Mesendoderm (in vitro differentiated cells): ENCODE data around the gene SNRPA1.

Experiments used
- DNase-seq: peaks from one replicate; pipeline ENCODE4 v3.0.0; 2013
- H2AK5ac ChIP-seq: 2 replicates; pipeline ENCODE4 v1.6.1; 2013; ENCODE audit warnings: low read length, inconsistent platforms
- H2BK120ac ChIP-seq: 2 replicates; pipeline ENCODE4 v1.6.1; 2013; ENCODE audit warnings: low read depth, mild to moderate bottlenecking, low read length, moderate library complexity, mixed read lengths
- H2BK15ac ChIP-seq: replicated peaks from 2 replicates; pipeline ENCODE4 v1.6.1; 2013; ENCODE audit warnings: low read depth, mild to moderate bottlenecking, moderate library complexity
- H2BK5ac ChIP-seq: 2 replicates; pipeline ENCODE4 v1.6.1; 2013; ENCODE audit warnings: low read length, inconsistent platforms
- H3K18ac ChIP-seq: 2 replicates; pipeline ENCODE4 v1.6.1; 2013; ENCODE audit warnings: mild to moderate bottlenecking, low read length, mixed read lengths
- H3K23ac ChIP-seq: one replicate; pipeline ENCODE4 v1.6.1; 2013; ENCODE audit warnings: low read length
- H3K27ac ChIP-seq: 2 replicates; pipeline ENCODE4 v1.5.1; 2013; ENCODE audit warnings: low read depth, mild to moderate bottlenecking, inconsistent platforms, low read length, moderate library complexity
- H3K27me3 ChIP-seq: 2 replicates; pipeline ENCODE4 v1.6.1; 2013; ENCODE audit warnings: low read length, control low read depth, mild to moderate bottlenecking, inconsistent platforms; ENCODE audit not compliant: insufficient read depth, poor library complexity
- H3K36me3 ChIP-seq: 2 replicates; pipeline ENCODE4 v1.6.1; 2013; ENCODE audit warnings: low read length, inconsistent platforms; ENCODE audit not compliant: control insufficient read depth, insufficient read depth
- H3K4ac ChIP-seq: one replicate; pipeline ENCODE4 v1.6.1; 2013; ENCODE audit warnings: low read depth, mild to moderate bottlenecking, low read length, moderate library complexity
- H3K4me1 ChIP-seq: 2 replicates; pipeline ENCODE4 v1.6.1; 2013; ENCODE audit warnings: low read depth, low read length, inconsistent platforms; ENCODE audit not compliant: control insufficient read depth
- H3K4me2 ChIP-seq: 2 replicates; pipeline ENCODE4 v1.6.1; 2013; ENCODE audit warnings: low read length
- H3K4me3 ChIP-seq: 2 replicates; pipeline ENCODE4 v1.5.1; 2013; ENCODE audit warnings: mild to moderate bottlenecking, low read length
- H3K56ac ChIP-seq: one replicate; pipeline ENCODE4 v1.6.1; 2013; ENCODE audit warnings: low read length
- H3K79me1 ChIP-seq: 2 replicates; pipeline ENCODE4 v1.6.1; 2013; ENCODE audit warnings: low read length, inconsistent platforms
- H3K79me2 ChIP-seq: 2 replicates; pipeline ENCODE4 v1.6.1; 2013; ENCODE audit warnings: mild to moderate bottlenecking, low read length; ENCODE audit not compliant: control insufficient read depth, insufficient read depth
- H3K9ac ChIP-seq: 2 replicates; pipeline ENCODE4 v1.6.1; 2013; ENCODE audit warnings: low read length, inconsistent platforms
- H4K5ac ChIP-seq: one replicate; pipeline ENCODE4 v1.6.1; 2013; ENCODE audit warnings: low read length
- H4K8ac ChIP-seq: one replicate; pipeline ENCODE4 v1.6.1; 2013; ENCODE audit warnings: low read depth, mild to moderate bottlenecking, control low read depth, low read length, moderate library complexity
- WGBS: extraction: QIAGEN DNeasy Blood & Tissue Kit; methylation state at CpG from one replicate; pipeline ENCODE4 v1.1.7; 2013; ENCODE audit warnings: low lambda C conversion rate, missing lambda C conversion rate; ENCODE audit not compliant: insufficient coverage; ENCODE audit errors: extremely low coverage; 5-methylcytosine and 5-hydroxymethylcytosine counted together

SNRPA1 gene

GRCh38 chr15:101332061-101332467 is 37.0 kb upstream of the SNRPA1 start:
- Histone ChIP-seq H2BK15ac (no peak overlapping the region), H3K9ac (no peak overlapping the region), H3K23ac (no peak overlapping the region), H4K5ac (no peak overlapping the region), H3K79me1 (no peaks in the 10 kb centered on the region), H3K27ac (no peak overlapping the region), H3K79me2 (no peaks in the 10 kb centered on the region), H4K8ac (no peak overlapping the region), H2AK5ac (no peak overlapping the region), H3K18ac (no peak overlapping the region), H2BK120ac (no peak overlapping the region), H3K4me1 (no peaks in the 10 kb centered on the region), H2BK5ac (no peak overlapping the region), H3K56ac (no peak overlapping the region), H3K27me3 (no peaks in the 10 kb centered on the region), H3K4me2 (no peak overlapping the region), H3K36me3 (no peaks in the 10 kb centered on the region), H3K4ac (no peak overlapping the region), H3K4me3 (no peak overlapping the region)
- WGBS = no CpG with 5 or more reads among the region's 7 CpGs
- no peak for DNase-seq

GRCh38 chr15:101329867-101330380 is 34.9 kb upstream of the SNRPA1 start:
- H2BK5ac ChIP-seq = no peak overlapping the region
- H3K79me1 ChIP-seq = no peaks in the 10 kb centered on the region
- H2AK5ac ChIP-seq = no peak overlapping the region
- no peak overlapping the region for H3K56ac ChIP-seq
- WGBS = no CpG with 5 or more reads among the region's 9 CpGs
- no peak overlapping the region for H3K23ac ChIP-seq
- no peaks in the 10 kb centered on the region for H3K27me3 ChIP-seq
- H3K36me3 ChIP-seq = no peaks in the 10 kb centered on the region
- H3K4me2 ChIP-seq = no peak overlapping the region
- no peak for DNase-seq
- no peak overlapping the region for H3K4ac ChIP-seq
- no peaks in the 10 kb centered on the region for H3K4me1 ChIP-seq
- no peak overlapping the region for H4K8ac ChIP-seq
- H3K18ac ChIP-seq = no peak overlapping the region
- H3K79me2 ChIP-seq = no peaks in the 10 kb centered on the region
- no peak overlapping the region for H2BK120ac ChIP-seq
- no peak overlapping the region for H3K9ac ChIP-seq
- H3K4me3 ChIP-seq = no peak overlapping the region
- H3K27ac ChIP-seq = no peak overlapping the region
- H2BK15ac ChIP-seq = no peak overlapping the region
- H4K5ac ChIP-seq = no peak overlapping the region

GRCh38 chr15:101329309-101329863 is 34.3 kb upstream of the SNRPA1 start:
- Histone ChIP-seq H3K4me1 (no peaks in the 10 kb centered on the region), H2AK5ac (no peak overlapping the region), H3K79me1 (no peaks in the 10 kb centered on the region), H2BK15ac (no peak overlapping the region), H3K27ac (no peak overlapping the region), H2BK120ac (no peak overlapping the region), H3K23ac (no peak overlapping the region), H3K27me3 (no peaks in the 10 kb centered on the region), H2BK5ac (no peak overlapping the region), H3K56ac (no peak overlapping the region), H3K4me3 (no peak overlapping the region), H4K5ac (no peak overlapping the region), H3K4ac (no peak overlapping the region), H4K8ac (no peak overlapping the region), H3K79me2 (no peaks in the 10 kb centered on the region), H3K9ac (no peak overlapping the region), H3K4me2 (no peak overlapping the region), H3K36me3 (no peaks in the 10 kb centered on the region), H3K18ac (no peak overlapping the region)
- WGBS = no CpG with 5 or more reads among the region's 14 CpGs
- no peak for DNase-seq

- no peak overlapping the region for H3K23ac ChIP-seq
- H4K8ac ChIP-seq = no peak overlapping the region
- H3K18ac ChIP-seq = no peak overlapping the region
- H3K4me3 ChIP-seq = no peak overlapping the region
- no peak overlapping the region for H2BK15ac ChIP-seq
- H3K4ac ChIP-seq = no peak overlapping the region
- no peak overlapping the region for H2BK5ac ChIP-seq
- H3K27ac ChIP-seq = no peak overlapping the region
- no peak overlapping the region for H3K56ac ChIP-seq
- H3K79me2 ChIP-seq = no peaks in the 10 kb centered on the region
- H3K36me3 ChIP-seq = no peaks in the 10 kb centered on the region
- WGBS = no CpG with 5 or more reads among the region's 14 CpGs
- H3K4me2 ChIP-seq = no peak overlapping the region
- no peak overlapping the region for H2AK5ac ChIP-seq
- H4K5ac ChIP-seq = no peak overlapping the region
- no peak overlapping the region for H3K9ac ChIP-seq
- H2BK120ac ChIP-seq = no peak overlapping the region
- no peak for DNase-seq
- no peaks in the 10 kb centered on the region for H3K79me1 ChIP-seq
- H3K27me3 ChIP-seq = no peaks in the 10 kb centered on the region
- no peaks in the 10 kb centered on the region for H3K4me1 ChIP-seq
These were observed 33.0 kb upstream of the SNRPA1 start for GRCh38 chr15:101328001-101328400.

- Histone ChIP-seq H4K8ac (no peak overlapping the region), H3K4ac (no peak overlapping the region), H3K4me2 (no peak overlapping the region), H3K27ac (no peak overlapping the region), H3K9ac (no peak overlapping the region), H3K4me3 (no peak overlapping the region), H2BK120ac (no peak overlapping the region), H2BK15ac (no peak overlapping the region), H2BK5ac (no peak overlapping the region), H4K5ac (no peak overlapping the region), H3K79me2 (no peaks in the 10 kb centered on the region), H3K56ac (no peak overlapping the region), H3K4me1 (no peaks in the 10 kb centered on the region), H3K23ac (no peak overlapping the region), H3K79me1 (no peaks in the 10 kb centered on the region), H3K27me3 (no peaks in the 10 kb centered on the region), H2AK5ac (no peak overlapping the region), H3K36me3 (no peaks in the 10 kb centered on the region), H3K18ac (no peak overlapping the region)
- no CpG with 5 or more reads among the region's 17 CpGs for WGBS
- no peak for DNase-seq
These were observed 32.2 kb upstream of the SNRPA1 start for GRCh38 chr15:101327147-101327740.
